ENCODE measurements around the gene GGT6.
"Not testable (repeated sequence)": the region's sequence is repeated elsewhere in the genome, so short reads cannot be mapped to it uniquely, and the experiment has no call there.

The GGT6 gene

GRCh38 chr17:4560421-4560820 is at the start of gene GGT6:
GGT6 (minus strand) TSS chr17:4560577; CDS start chr17:4560521, 56 bp downstream.
- no peak for DNase-seq

GRCh38 chr17:4610162-4610561 is 49.8 kb upstream of the GGT6 start:
- DNase-seq, result no peak

GRCh38 chr17:4609761-4610160 is 49.4 kb upstream of the GGT6 start:
- no peak for DNase-seq

- DNase-seq, result peak; percentile 1
These were observed 47.4 kb upstream of the GGT6 start for GRCh38 chr17:4607773-4608187.

- DNase-seq, result no peak
These were observed 46.9 kb upstream of the GGT6 start for GRCh38 chr17:4607261-4607741.

- DNase-seq, result no peak
These were observed 45.4 kb upstream of the GGT6 start for GRCh38 chr17:4605826-4606225.

- not testable (repeated sequence) for DNase-seq
These were observed 44.4 kb upstream of the GGT6 start for GRCh38 chr17:4604736-4605135.

GRCh38 chr17:4604111-4604644 is 43.8 kb upstream of the GGT6 start:
- no peak for DNase-seq

- DNase-seq, result no peak
These were observed 41.7 kb upstream of the GGT6 start for GRCh38 chr17:4602041-4602440.

GRCh38 chr17:4601326-4601725 is 40.9 kb upstream of the GGT6 start:
- no peak for DNase-seq

GRCh38 chr17:4600563-4600962 is 40.2 kb upstream of the GGT6 start:
- no peak for DNase-seq

GRCh38 chr17:4599505-4600281 is 39.3 kb upstream of the GGT6 start:
- DNase-seq, result no peak

GRCh38 chr17:4598776-4599504 is 38.6 kb upstream of the GGT6 start:
- no peak for DNase-seq

GRCh38 chr17:4597975-4598374 is 37.6 kb upstream of the GGT6 start:
- DNase-seq, result no peak

GRCh38 chr17:4596636-4597380 is 36.4 kb upstream of the GGT6 start:
- DNase-seq, result no peak

- DNase-seq, result not testable (repeated sequence)
These were observed 35.4 kb upstream of the GGT6 start for GRCh38 chr17:4595685-4596342.

- DNase-seq, result peak; percentile 3
These were observed 34.7 kb upstream of the GGT6 start for GRCh38 chr17:4594931-4595684.

- no peak for DNase-seq
These were observed 34.0 kb upstream of the GGT6 start for GRCh38 chr17:4594406-4594805.

- DNase-seq, result no peak
These were observed 32.6 kb upstream of the GGT6 start for GRCh38 chr17:4593021-4593421.

- no peak for DNase-seq
These were observed 32.0 kb upstream of the GGT6 start for GRCh38 chr17:4592240-4593005.

GRCh38 chr17:4591529-4591928 is 31.2 kb upstream of the GGT6 start:
- no peak for DNase-seq
